ENCODE measurements around the gene VRK1. TPM values are rescaled to one million over a fixed set of nuclear protein-coding genes. Genes with fewer than 3 reads are reported as not detected.

Gene VRK1
- total and polyA plus RNA-seq, 2 donors (not counting 1 experiment from before 2014, with no cell fraction given), result 10.3 to 28.2 TPM

DNA sequence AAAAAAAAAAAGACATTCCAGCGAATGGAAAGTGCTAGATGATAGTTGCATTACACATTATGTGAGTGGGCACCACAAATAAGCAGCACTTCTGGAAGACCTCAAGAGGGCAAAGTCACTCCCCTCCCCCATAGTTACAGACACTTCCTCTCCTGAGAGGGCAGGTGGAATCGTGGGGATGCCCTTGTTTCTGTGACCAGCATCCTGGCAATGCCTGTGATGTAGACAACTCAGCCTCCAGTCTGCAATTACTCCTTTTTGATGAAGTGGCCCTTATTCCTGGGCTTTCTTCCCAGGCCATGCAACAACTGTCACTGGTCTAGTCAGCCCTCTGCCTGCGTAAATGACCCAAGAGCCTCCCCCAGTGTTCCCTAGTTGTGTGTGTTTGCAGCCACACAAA, 104.8 kb downstream of the VRK1 start:
- Mint-ChIP-seq H3K4me1 (peaks cover 15% of the 10 kb centered on the region), H3K4me3 (no peak overlapping the region), H3K27me3 (no peaks in the 10 kb centered on the region), H3K9me3 (ENCODE audit: insufficient read depth) (peaks cover 2% of the 10 kb centered on the region), H3K27ac (no peak overlapping the region)
- Histone ChIP-seq H3K79me2 (ENCODE audit: control insufficient read depth, insufficient read depth, low read length) (no peaks in the 10 kb centered on the region), H2AFZ (ENCODE audit: insufficient read depth, low read depth, low read length, poor library complexity, severe bottlenecking) (no peak overlapping the region), H3K9me3 (ENCODE audit: control extremely low read depth in 1 of 3, control insufficient read depth in 2 of 3, insufficient read depth in 1 of 3, low read length in 2 of 3) (no peaks in the 10 kb centered on the region), H3K36me3 (replicated peaks in 1 of 2; ENCODE audit: control extremely low read depth in 1 of 2, control insufficient read depth in 1 of 2, extremely low read depth in 1 of 2, insufficient read depth in 2 of 2, low read length in 1 of 2) (no peaks in the 10 kb centered on the region), H3K4me1 (ENCODE audit: control insufficient read depth in 2 of 2, insufficient read depth in 2 of 2, low read length in 2 of 2) (no peaks in the 10 kb centered on the region), H3K4me2 (replicated peaks; ENCODE audit: low read depth, low read length, poor library complexity, severe bottlenecking) (no peak overlapping the region), H4K20me1 (ENCODE audit: control insufficient read depth, insufficient read depth, low read length, poor library complexity, severe bottlenecking) (no peaks in the 10 kb centered on the region), H3K4me3 (ENCODE audit: control extremely low read depth in 1 of 5, extremely low read depth in 1 of 5, insufficient read depth in 1 of 5, low read depth in 2 of 5, low read length in 4 of 5) (no peak overlapping the region), H3K27me3 (replicated peaks in 1 of 4; ENCODE audit: control extremely low read depth in 1 of 4, control insufficient read depth in 3 of 4, insufficient read depth in 4 of 4, low read length in 3 of 4) (no peaks in the 10 kb centered on the region), H3K9ac (ENCODE audit: low read length) (no peak overlapping the region), H3K27ac (ENCODE audit: low read length in 2 of 2) (no peak overlapping the region)
- TF ChIP-seq, protein P1, sequence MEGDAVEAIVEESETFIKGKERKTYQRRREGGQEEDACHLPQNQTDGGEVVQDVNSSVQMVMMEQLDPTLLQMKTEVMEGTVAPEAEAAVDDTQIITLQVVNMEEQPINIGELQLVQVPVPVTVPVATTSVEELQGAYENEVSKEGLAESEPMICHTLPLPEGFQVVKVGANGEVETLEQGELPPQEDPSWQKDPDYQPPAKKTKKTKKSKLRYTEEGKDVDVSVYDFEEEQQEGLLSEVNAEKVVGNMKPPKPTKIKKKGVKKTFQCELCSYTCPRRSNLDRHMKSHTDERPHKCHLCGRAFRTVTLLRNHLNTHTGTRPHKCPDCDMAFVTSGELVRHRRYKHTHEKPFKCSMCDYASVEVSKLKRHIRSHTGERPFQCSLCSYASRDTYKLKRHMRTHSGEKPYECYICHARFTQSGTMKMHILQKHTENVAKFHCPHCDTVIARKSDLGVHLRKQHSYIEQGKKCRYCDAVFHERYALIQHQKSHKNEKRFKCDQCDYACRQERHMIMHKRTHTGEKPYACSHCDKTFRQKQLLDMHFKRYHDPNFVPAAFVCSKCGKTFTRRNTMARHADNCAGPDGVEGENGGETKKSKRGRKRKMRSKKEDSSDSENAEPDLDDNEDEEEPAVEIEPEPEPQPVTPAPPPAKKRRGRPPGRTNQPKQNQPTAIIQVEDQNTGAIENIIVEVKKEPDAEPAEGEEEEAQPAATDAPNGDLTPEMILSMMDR (IDR thresholded peaks at IDR 0.05), result no peak
- TF ChIP-seq EZH2 (IDR thresholded peaks at IDR 0.05; ENCODE audit: borderline replicate concordance, insufficient read depth, low read depth, low read length, poor library complexity, severe bottlenecking), result no peak
- intact Hi-C loops (cut with micrococcal nuclease), result no loop called here
- ATAC-seq (ENCODE audit: low read depth), result no peak
- WGBS (ENCODE audit: insufficient coverage), result 65% methylated on average over 2 of the region's 3 CpGs
- ChIA-PET CTCF (no interaction called here), POLR2A (no interaction called here)
- DNase-seq, result no peak

DNA sequence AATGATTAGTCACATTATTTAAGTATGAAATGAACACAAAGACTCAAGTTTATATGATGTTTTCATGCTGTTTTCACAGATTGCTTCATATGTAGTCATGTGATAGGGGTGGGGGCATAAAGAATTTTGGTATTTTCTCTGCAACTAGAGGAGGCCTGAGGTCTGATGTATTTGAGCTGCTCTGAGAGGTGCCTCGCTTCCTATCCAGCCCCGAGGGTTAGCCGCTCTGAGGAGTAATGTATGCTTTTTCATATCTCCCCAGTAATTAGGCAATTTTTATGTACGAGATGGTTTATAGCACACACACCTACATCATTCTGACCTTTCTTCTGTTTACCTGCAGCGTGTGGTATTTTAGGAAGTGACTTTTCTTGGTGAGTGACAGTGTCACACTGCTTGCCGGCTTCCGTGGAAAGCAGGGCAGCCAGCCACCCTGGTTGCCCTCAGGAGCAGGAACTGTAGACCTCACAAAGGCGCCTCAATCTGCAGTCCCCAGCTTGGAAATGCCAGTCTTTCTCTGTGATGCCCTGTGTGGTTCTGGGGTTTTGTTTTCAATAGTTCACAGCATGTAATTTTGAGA, 106.4 kb downstream of the VRK1 start:
- H3K36me3 ChIP-seq (replicated peaks in 1 of 2; ENCODE audit: control extremely low read depth in 1 of 2, control insufficient read depth in 1 of 2, extremely low read depth in 1 of 2, insufficient read depth in 2 of 2, low read length in 1 of 2), result no peaks in the 10 kb centered on the region
- DNase-seq (no peak), ATAC-seq (ENCODE audit: low read depth) (no peak)
- ChIA-PET POLR2A (no interaction called here), CTCF (no interaction called here)
- H4K20me1 ChIP-seq (ENCODE audit: control insufficient read depth, insufficient read depth, low read length, poor library complexity, severe bottlenecking), result no peaks in the 10 kb centered on the region
- H3K4me1 Mint-ChIP-seq, result peaks cover 21% of the 10 kb centered on the region
- H3K4me1 ChIP-seq (ENCODE audit: control insufficient read depth in 2 of 2, insufficient read depth in 2 of 2, low read length in 2 of 2), result peaks cover 3% of the 10 kb centered on the region in 2 donors
- H3K9me3 Mint-ChIP-seq (ENCODE audit: insufficient read depth), result peaks cover 2% of the 10 kb centered on the region
- H3K9ac ChIP-seq (ENCODE audit: low read length), result no peak overlapping the region
- WGBS (ENCODE audit: insufficient coverage), result 85% methylated on average over 4 of the region's 8 CpGs
- H3K79me2 ChIP-seq (ENCODE audit: control insufficient read depth, insufficient read depth, low read length), result no peaks in the 10 kb centered on the region
- H3K27ac Mint-ChIP-seq, result no peak overlapping the region
- H2AFZ ChIP-seq (ENCODE audit: insufficient read depth, low read depth, low read length, poor library complexity, severe bottlenecking), result no peak overlapping the region
- intact Hi-C loops (cut with micrococcal nuclease), result no loop called here
- no peak overlapping the region for H3K27ac ChIP-seq (ENCODE audit: low read length in 2 of 2)
- no peaks in the 10 kb centered on the region for H3K27me3 Mint-ChIP-seq
- no peak overlapping the region for H3K4me3 ChIP-seq (ENCODE audit: control extremely low read depth in 1 of 5, extremely low read depth in 1 of 5, insufficient read depth in 1 of 5, low read depth in 2 of 5, low read length in 4 of 5)
- H3K9me3 ChIP-seq (ENCODE audit: control extremely low read depth in 1 of 3, control insufficient read depth in 2 of 3, insufficient read depth in 1 of 3, low read length in 2 of 3), result no peaks in the 10 kb centered on the region
- H3K4me2 ChIP-seq (replicated peaks; ENCODE audit: low read depth, low read length, poor library complexity, severe bottlenecking), result no peak overlapping the region
- TF ChIP-seq, protein P1 (IDR thresholded peaks at IDR 0.05), result no peak
- TF ChIP-seq EZH2 (IDR thresholded peaks at IDR 0.05; ENCODE audit: borderline replicate concordance, insufficient read depth, low read depth, low read length, poor library complexity, severe bottlenecking), result no peak
- no peaks in the 10 kb centered on the region for H3K27me3 ChIP-seq (replicated peaks in 1 of 4; ENCODE audit: control extremely low read depth in 1 of 4, control insufficient read depth in 3 of 4, insufficient read depth in 4 of 4, low read length in 3 of 4)
- no peak overlapping the region for H3K4me3 Mint-ChIP-seq
